NK-92 treated with Interleukin-12 subunit alpha and Interleukin-12 subunit beta, amount 100 ng/mL, for 24 hours (cell line): ENCODE measurements around the gene URM1.

Source experiments
- DNase-seq: peaks from one replicate; lab custom pipeline; 2025; lab: John Stamatoyannopoulos, UW

The URM1 gene

GRCh38 chr9:128431207-128431606 lies 60.0 kb downstream of the URM1 start:
- DNase-seq: no peak

- DNase-seq: no peak
Measured at GRCh38 chr9:128434340-128434739, 63.2 kb downstream of the URM1 start.

GRCh38 chr9:128435611-128436010 lies 64.4 kb downstream of the URM1 start:
- no peak for DNase-seq

GRCh38 chr9:128438343-128439109 lies 67.4 kb downstream of the URM1 start:
- DNase-seq: peak; percentile 63

DNA sequence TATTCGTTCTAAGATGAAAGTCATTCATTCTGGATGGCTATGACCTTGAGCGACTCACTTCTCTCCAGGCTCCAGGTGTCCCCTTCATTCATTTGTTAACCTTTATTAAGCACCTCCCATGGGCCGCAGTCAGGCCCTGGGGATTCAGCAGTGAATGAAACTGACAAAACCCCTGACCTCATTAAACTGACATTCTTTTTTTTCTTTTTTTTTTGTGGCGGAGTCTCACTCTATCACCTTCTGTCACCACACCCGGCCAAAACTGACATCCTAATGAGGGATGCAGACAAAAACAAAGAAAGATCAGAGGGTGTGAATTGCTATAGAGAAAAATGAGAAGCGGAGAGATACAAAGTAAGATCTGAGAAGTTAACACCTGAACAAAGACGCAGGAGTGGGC lies 68.1 kb downstream of the URM1 start:
- no peak for DNase-seq
